K562 (cell line): ENCODE results near the gene TM9SF3. TPM values are rescaled to one million over a fixed set of nuclear protein-coding genes. Genes with fewer than 3 reads are reported as not detected.

ENCODE experiments used
- ATAC-seq: fragments of 200-7000 bp; cut with Tn5 transposase; 3 replicates; pipeline ENCODE4 v1.9.1; 2020; ENCODE audit warnings: moderate library complexity
- BruUV-seq: library from RNA; stranded (reverse); fragments of 400-500 nt; replicated peaks from 2 replicates; lab custom pipeline; 2021; lab: Mats Ljungman, UMichigan
- CTCF ChIA-PET: fragments of 300-600 bp; formaldehyde crosslinking; extraction: SDS; loops from one replicate; lab custom pipeline; 2021; ENCODE audit warnings: low intra/inter-chr PET ratio; lab: Yijun Ruan, JAX
- POLR2A ChIA-PET: fragments of 300-600, 350-650 bp; sonication (Branson Sonifier 250); formaldehyde crosslinking; extraction: SDS; loops from one replicate; lab custom pipeline; 2021; ENCODE audit warnings: antibody characterized with exemption, inconsistent platforms; lab: Yijun Ruan, JAX
- DNase-seq, 4 experiments: peaks; one replicate each; pipeline versions ENCODE4 v3.0.0 to v3.0.0-alpha.2; 2011 to 2018; ENCODE audit warnings: low spot score in 3 of 4, mixed read lengths in 3 of 4; ENCODE audit errors: extremely low read depth in 1 of 4
- FAIRE-seq: peaks from 2 replicates; lab custom pipeline; 2011; peaks lifted over from hg19 to GRCh38; lab: Jason Lieb, UNC
- H2AFZ ChIP-seq: 2 replicates; pipeline ENCODE4 v1.6.0; 2011; ENCODE audit warnings: low read depth, low read length, control low read depth, inconsistent platforms
- H3K27ac ChIP-seq: fragments of 200-600 bp; 3 replicates; pipeline ENCODE4 v1.8.0; 2011; ENCODE audit warnings: low read depth, mild to moderate bottlenecking, control low read depth, inconsistent platforms, low read length, moderate library complexity, mixed read lengths; ENCODE audit errors: extremely low read depth
- H3K27me3 ChIP-seq, 2 experiments: fragments of 300-600 bp in 1 of 2; 2 replicates in 1 of 2; 3 replicates in 1 of 2; pipeline versions ENCODE4 v1.6.0 to v1.8.0; 2011; ENCODE audit warnings: inconsistent platforms in 2 of 2, low read length in 2 of 2, mild to moderate bottlenecking in 1 of 2, mixed read lengths in 1 of 2, moderate library complexity in 1 of 2; ENCODE audit not compliant: control insufficient read depth in 2 of 2, insufficient read depth in 2 of 2
- H3K36me3 ChIP-seq: fragments of 300-600 bp; 3 replicates; pipeline ENCODE4 v1.8.0; 2011; ENCODE audit warnings: mild to moderate bottlenecking, low read length, inconsistent platforms; ENCODE audit not compliant: control insufficient read depth, insufficient read depth
- H3K4me1 ChIP-seq, 2 experiments: fragments of 200-600 bp in 1 of 2; replicated peaks in 1 of 2; 2 replicates in 1 of 2; 3 replicates in 1 of 2; pipeline versions ENCODE4 v1.5.1 to v1.8.0; 2011; ENCODE audit warnings: inconsistent platforms in 2 of 2, low read length in 2 of 2, mild to moderate bottlenecking in 1 of 2, mixed read lengths in 1 of 2, moderate library complexity in 1 of 2; ENCODE audit not compliant: control insufficient read depth in 2 of 2, insufficient read depth in 2 of 2
- H3K4me2 ChIP-seq: 2 replicates; pipeline ENCODE4 v1.6.1; 2011; ENCODE audit warnings: low read length, control low read depth, inconsistent platforms, mixed read lengths; ENCODE audit not compliant: insufficient read depth
- H3K4me3 ChIP-seq: fragments of 200-600 bp; sonication (generic), shearing (Covaris generic); 2 replicates; pipeline ENCODE4 v1.5.1; 2016; ENCODE audit warnings: control low read depth, inconsistent platforms
- H3K79me2 ChIP-seq: fragments of 200-600 bp; 3 replicates; pipeline ENCODE4 v1.8.0; 2011; ENCODE audit warnings: low read length, inconsistent platforms; ENCODE audit not compliant: control insufficient read depth, insufficient read depth
- H3K9ac ChIP-seq, 2 experiments: 2 replicates each; pipeline versions ENCODE4 v1.6.0 to v1.6.1; 2011; ENCODE audit warnings: low read depth in 2 of 2, low read length in 2 of 2, control low read depth in 1 of 2, inconsistent platforms in 1 of 2, mild to moderate bottlenecking in 1 of 2, mixed read lengths in 1 of 2; ENCODE audit not compliant: insufficient read depth in 1 of 2
- H3K9me1 ChIP-seq: one replicate; pipeline ENCODE4 v1.6.0; 2011; ENCODE audit warnings: inconsistent platforms, mild to moderate bottlenecking, low read length, moderate library complexity; ENCODE audit not compliant: control insufficient read depth, insufficient read depth
- H3K9me3 ChIP-seq: replicated peaks from 2 replicates; pipeline ENCODE4 v1.5.1; 2011; ENCODE audit warnings: low read depth, low read length, inconsistent platforms; ENCODE audit not compliant: control insufficient read depth, insufficient read depth
- H4K20me1 ChIP-seq: replicated peaks from 2 replicates; pipeline ENCODE4 v1.6.1; 2011; ENCODE audit warnings: low read length, inconsistent platforms, mixed read lengths; ENCODE audit not compliant: control insufficient read depth, insufficient read depth
- FOXP4 ChIP-seq: sonication (generic); formaldehyde crosslinking; IDR thresholded peaks from 2 replicates; pipeline ENCODE4 v1.8.0; 2022; ENCODE audit warnings: mild to moderate bottlenecking, missing genetic modification reagents, borderline replicate concordance
- PPARD ChIP-seq: fragments of 250-450 bp; sonication (Bioruptor Pico); IDR thresholded peaks from 2 replicates; pipeline ENCODE4 v1.8.0; 2022; ENCODE audit warnings: inconsistent platforms, mild to moderate bottlenecking, moderate library complexity
- REST ChIP-seq, 2 experiments: fragments of 450-650 bp; formaldehyde crosslinking in 1 of 2; IDR thresholded peaks; 2 replicates each; pipeline versions ENCODE4 v1.4.0 to v1.6.1; 2014 to 2020; ENCODE audit warnings: mild to moderate bottlenecking in 2 of 2, borderline replicate concordance in 1 of 2, low read depth in 1 of 2
- ZNF445 ChIP-seq: fragments of 250-450 bp; sonication (Bioruptor Pico); IDR thresholded peaks from 2 replicates; pipeline ENCODE4 v1.4.0; 2020; ENCODE audit warnings: low read depth, mild to moderate bottlenecking, moderate library complexity
- WGBS: fragments of 100-300 bp; shearing (Covaris generic); methylation state at CpG from one replicate; pipeline ENCODE4 v1.1.6; 2016; ENCODE audit warnings: low coverage, mixed read lengths; ENCODE audit not compliant: insufficient coverage; ENCODE audit errors: missing lambda C conversion rate; 5-methylcytosine and 5-hydroxymethylcytosine counted together
- in situ Hi-C: fragments of 300-500 bp; cut with MboI; formaldehyde crosslinking; loops from 4 replicates; pipeline ENCODE4 v1.15.0; 2018; ENCODE audit warnings: inconsistent platforms, mixed read lengths
- intact Hi-C: fragments of 100-400 bp; cut with micrococcal nuclease; formaldehyde crosslinking; loops from 2 replicates; pipeline ENCODE4 v1.14.2; 2022
- polyA plus RNA-seq, 8 experiments: library from polyadenylated mRNA; depleted of rRNA in 4 of 8; stranded (reverse) in 5 of 8; unstranded in 3 of 8; fragments of >200 nt; fragmentation: Nextera tagmentation in 2 of 8; fragmentation: Illumina TruSeq in 1 of 8; extraction: Ambion mirVana in 2 of 8; extraction: Trizol in 1 of 8; gene quantifications; 2 replicates each; pipeline versions ENCODE4 v1.2.1 to v1.2.3, GENCODE V29; 2011 to 2014; ENCODE audit warnings: inconsistent platforms in 1 of 8, missing spikeins in 1 of 8
- total RNA-seq, 7 experiments: library from RNA; depleted of rRNA in 6 of 7; stranded (reverse); fragments of >200 nt in 6 of 7; fragmentation: Illumina TruSeq in 2 of 7; extraction: Trizol in 2 of 7; gene quantifications; 2 replicates each; pipeline versions ENCODE4 v1.2.1 to v1.2.3, GENCODE V29; 2011 to 2021; ENCODE audit warnings: low replicate concordance in 1 of 7
- TF ChIP-seq, protein P1 (sequence below): fragments of 450-650 bp; formaldehyde crosslinking; IDR thresholded peaks from 2 replicates; pipeline ENCODE4 v1.4.0; 2020; ENCODE audit warnings: mild to moderate bottlenecking, moderate library complexity

Gene TM9SF3
- total and polyA plus RNA-seq, 9 of the 15 experiments (the other 6 are each of a cell fraction or from before 2014, with no cell fraction given), result 16.1 to 63.1 (median 34.9) TPM

DNA sequence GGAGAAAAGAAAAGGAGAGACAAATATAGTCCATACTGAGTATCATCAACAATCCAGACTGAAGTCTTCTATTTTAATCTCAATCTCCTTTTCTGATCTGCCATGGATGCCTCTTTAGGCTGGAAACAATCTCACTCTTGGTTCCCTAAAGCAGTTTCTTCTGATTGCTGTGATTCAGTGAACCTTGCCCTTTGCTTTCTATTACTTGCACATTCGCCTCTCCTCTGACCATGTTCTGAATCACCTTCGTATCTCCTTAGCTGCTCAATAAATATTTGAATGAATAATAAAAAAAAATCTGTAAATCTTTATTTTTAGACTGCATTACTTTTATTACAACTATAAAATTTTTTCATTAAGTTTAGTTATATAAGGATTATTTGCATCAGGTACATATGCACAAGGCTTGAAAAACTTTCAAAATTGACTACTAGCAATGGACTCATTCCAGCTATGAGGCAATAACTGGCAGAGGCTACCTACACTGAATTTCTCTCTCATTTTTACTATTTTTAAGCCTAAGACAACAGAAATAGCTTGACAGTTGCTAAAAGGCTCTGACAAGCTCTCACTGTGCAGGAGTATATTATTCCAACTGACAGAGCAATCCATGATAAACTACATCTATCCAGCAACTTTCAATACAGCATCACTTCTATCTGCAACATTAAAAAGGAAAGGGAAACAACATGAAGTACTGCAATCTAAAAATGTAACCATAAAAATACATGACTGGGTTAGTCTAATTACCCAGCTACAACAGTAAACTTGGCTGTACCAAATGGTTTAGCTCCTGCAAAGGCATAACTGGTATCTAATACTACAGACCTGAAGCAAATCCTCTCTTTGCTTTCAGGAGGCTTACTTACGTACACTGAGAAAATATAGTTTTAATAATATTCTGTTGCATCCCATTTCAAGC lies 25.6 kb downstream of the TM9SF3 start (continued):
- TF ChIP-seq PPARD (CRISPR knock-in tag), result no peak
- no peak for TF ChIP-seq FOXP4 (CRISPR knock-in tag)
- TF ChIP-seq ZNF445, result no peak
- TF ChIP-seq, all 486 proteins: peak for 0

GRCh38 chr10:96560489-96560888 lies 26.3 kb downstream of the TM9SF3 start:
- Histone ChIP-seq H3K4me3 (no peak overlapping the region), H3K9me3 (no peaks in the 10 kb centered on the region), H3K4me1 (no peaks in the 10 kb centered on the region; a peak in 1 of 5 replicates), H3K9ac (no peak overlapping the region), H3K9me1 (no peaks in the 10 kb centered on the region), H2AFZ (no peak overlapping the region), H3K4me2 (no peak overlapping the region), H4K20me1 (no peaks in the 10 kb centered on the region), H3K27ac (no peak overlapping the region), H3K79me2 (peaks cover 11% of the 10 kb centered on the region; the same call in 1 of the 3 replicates), H3K36me3 (peaks cover 79% of the 10 kb centered on the region), H3K27me3 (no peaks in the 10 kb centered on the region)
- ATAC-seq (no peak), DNase-seq (no peak), FAIRE-seq (no peak)
- 89% methylated on average over 2 of the region's 2 CpGs for WGBS
- CTCF ChIA-PET, result no interaction called here
- POLR2A ChIA-PET, result no interaction called here
- in situ Hi-C loops (no loop called here), intact Hi-C loops (no loop called here)
- BruUV-seq, result no TSS peak
- TF ChIP-seq, protein P1, sequence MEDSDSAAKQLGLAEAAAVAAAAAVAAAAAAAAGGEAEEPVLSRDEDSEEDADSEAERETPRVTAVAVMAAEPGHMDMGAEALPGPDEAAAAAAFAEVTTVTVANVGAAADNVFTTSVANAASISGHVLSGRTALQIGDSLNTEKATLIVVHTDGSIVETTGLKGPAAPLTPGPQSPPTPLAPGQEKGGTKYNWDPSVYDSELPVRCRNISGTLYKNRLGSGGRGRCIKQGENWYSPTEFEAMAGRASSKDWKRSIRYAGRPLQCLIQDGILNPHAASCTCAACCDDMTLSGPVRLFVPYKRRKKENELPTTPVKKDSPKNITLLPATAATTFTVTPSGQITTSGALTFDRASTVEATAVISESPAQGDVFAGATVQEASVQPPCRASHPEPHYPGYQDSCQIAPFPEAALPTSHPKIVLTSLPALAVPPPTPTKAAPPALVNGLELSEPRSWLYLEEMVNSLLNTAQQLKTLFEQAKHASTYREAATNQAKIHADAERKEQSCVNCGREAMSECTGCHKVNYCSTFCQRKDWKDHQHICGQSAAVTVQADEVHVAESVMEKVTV, result no peak
- TF ChIP-seq REST (IDR thresholded peaks at IDR 0.05; ENCODE audit: borderline replicate concordance) (no peak), REST (CRISPR knock-in tag; IDR thresholded peaks at IDR 0.05; ENCODE audit: low read depth) (no peak)
